Measurements from ENCODE around the gene TRIM31. TPM values are rescaled to one million over a fixed set of nuclear protein-coding genes. Genes with fewer than 3 reads are reported as not detected.
"Not testable (repeated sequence)": the region's sequence is repeated elsewhere in the genome, so short reads cannot be mapped to it uniquely, and the experiment has no call there.

The TRIM31 gene
- polyA plus RNA-seq, 5 donors, result 0.24 to 0.54 (median 0.27) TPM; not detected in 2

DNA sequence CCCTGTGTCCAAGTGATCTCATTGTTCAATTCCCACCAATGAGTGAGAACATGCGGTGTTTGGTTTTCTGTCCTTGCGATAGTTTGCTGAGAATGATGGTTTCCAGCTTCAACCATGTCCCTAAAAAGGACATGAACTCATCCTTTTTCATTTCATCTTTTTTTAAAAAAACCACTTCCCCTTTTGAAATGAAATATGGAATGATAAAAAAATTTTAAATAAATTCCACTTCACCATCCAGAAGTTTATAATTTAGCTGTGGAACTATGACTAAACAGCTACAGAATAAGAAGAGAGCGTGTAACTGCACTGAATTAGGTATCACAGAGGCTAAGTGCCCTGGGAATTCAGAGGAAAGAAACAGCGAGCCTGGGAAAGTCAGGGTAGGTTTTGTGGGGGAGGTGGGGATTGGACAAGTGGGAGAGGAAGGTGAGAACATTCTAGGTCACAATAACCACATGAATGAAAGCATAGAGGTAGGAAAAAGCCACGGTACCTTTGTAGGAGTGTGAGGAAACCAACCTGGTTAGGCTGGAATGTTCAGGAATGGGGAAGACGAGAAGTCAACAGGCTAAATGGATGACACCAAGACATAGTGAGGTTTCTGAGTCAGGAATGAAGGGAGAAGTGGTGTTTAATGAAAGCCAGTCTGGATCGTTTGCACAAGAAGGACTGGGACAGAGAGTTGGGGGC lies 37.1 kb upstream of the TRIM31 start:
- no peak for DNase-seq

DNA sequence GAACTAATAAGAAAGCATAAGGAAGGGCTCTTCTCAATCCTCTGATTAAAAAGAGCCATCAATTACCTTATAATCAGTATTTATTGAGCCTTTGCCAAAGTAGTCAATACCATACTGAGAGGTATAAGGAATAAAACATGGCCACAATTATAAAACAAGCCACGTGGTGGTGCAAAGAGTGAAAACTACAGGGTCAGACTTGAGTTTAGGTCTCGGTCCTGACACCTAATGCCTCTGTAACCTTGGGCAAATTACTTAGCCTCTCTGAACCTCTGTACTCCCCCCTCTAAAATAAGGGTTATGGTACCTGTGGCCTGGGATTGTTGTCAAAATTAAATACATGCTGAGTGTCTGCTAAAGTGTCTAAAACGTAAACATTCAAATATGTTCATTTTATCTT lies 36.3 kb upstream of the TRIM31 start:
- no peak for DNase-seq

DNA sequence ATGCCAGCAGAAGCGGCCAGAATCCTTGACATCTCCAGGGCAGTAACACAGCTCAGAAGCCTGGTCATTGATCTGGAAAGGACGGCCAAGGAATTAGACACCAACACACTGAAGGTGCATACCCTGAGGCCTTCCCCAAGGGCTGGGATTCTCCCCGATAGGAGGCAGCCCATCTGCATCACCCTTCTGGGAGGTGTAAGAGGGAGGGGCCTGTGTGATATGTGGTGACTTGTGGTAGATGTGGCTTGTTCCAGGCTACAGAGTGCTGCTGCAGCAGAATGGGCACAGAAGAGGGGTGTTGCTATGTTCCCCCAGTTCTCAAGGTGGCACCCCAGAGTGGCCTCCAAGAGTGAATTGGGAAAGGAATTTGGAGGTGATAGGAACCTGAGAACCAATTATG lies 34.2 kb upstream of the TRIM31 start:
- DNase-seq, result no peak

DNA sequence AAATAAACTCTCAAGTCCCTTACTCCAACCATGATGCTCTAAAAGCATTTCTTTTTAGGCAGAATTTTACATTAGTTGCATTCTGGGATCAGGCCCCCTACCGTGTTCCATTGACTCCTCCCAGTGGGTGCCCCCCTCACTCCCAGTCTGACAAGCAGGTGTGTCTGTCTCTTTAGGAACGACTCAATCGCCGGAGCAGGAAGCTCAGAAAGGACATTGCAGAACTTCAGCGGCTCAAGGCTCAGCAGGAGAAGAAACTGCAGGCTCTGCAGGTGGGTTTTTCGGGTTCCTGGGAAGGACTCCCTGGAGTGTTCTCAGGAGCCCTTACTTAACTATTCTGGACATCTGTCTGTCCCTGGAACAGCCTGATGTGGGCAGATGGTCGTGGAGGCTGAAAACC lies 32.9 kb upstream of the TRIM31 start:
- DNase-seq, result no peak

DNA sequence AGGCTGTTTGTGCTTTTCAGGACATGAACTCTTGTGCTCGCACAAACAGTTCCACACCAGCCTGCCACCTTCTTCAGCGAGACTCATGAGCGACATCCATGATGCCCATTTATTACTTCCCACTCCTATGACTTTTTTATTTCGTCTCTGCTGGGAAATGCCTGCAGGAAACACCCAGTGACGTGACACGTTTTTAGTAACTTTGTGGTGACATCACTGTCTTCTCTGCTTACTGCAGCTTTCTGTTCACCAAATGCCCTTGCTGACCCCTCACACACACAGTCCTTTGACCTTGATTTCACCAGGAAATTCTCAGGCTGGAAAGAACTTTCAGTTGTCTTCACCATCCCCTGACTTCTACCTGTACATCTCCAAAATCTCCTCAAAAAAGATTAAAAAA lies 31.9 kb upstream of the TRIM31 start:
- no peak for DNase-seq

DNA sequence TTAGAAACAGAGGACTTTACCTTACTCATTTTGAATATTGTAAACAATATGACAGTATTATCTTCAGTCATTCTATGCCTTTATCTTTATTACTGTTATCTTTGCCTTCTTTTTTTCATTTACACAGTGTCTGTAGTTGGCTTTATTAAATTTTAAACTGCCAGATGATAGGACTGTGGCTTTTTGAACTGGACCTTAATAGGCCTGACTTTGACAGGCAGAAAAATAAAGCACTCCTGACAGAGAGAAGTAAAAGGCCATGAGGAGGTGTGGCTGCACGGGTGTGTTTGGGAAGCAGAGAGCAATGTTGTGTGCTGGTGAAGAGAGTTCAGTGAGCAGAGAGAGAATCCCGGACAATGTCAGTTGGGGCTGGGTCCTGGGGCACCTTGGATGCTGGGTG lies 30.9 kb upstream of the TRIM31 start:
- DNase-seq, result no peak

DNA sequence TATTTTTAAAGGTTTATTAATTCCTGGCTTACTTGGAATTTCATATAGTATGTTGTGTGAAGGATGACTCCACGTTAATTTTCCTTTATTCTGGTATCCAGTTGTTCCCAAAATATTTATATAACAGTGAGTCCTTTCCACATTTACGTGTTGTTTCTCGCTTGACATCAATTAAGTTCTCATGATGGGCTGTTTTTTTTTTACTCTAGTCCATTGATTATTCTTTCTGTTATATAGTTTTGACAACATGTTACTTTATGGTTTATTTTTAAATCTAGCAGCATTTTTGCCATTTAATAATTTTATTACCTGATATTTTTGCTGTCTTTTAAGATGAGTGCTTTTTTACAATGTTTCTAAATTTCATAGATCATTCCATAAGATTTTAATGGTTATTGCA lies 29.8 kb upstream of the TRIM31 start:
- no peak for DNase-seq

DNA sequence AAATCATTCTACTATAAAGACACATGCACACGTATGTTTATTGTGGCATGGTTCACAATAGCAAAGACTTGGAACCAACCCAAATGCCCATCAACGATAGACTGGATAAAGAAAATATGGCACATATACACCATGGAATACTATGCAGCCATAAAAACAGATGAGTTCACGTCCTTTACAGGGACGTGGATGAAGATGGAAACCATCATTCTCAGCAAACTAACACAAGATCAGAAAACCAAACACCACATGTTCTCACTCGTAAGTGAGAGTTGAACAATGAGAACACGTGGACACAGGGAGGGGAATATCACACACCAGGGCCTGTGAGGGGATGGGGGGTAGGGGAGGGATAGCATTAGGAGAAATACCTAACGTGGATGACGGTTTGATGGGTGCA lies 27.4 kb upstream of the TRIM31 start:
- not testable (repeated sequence) for DNase-seq

DNA sequence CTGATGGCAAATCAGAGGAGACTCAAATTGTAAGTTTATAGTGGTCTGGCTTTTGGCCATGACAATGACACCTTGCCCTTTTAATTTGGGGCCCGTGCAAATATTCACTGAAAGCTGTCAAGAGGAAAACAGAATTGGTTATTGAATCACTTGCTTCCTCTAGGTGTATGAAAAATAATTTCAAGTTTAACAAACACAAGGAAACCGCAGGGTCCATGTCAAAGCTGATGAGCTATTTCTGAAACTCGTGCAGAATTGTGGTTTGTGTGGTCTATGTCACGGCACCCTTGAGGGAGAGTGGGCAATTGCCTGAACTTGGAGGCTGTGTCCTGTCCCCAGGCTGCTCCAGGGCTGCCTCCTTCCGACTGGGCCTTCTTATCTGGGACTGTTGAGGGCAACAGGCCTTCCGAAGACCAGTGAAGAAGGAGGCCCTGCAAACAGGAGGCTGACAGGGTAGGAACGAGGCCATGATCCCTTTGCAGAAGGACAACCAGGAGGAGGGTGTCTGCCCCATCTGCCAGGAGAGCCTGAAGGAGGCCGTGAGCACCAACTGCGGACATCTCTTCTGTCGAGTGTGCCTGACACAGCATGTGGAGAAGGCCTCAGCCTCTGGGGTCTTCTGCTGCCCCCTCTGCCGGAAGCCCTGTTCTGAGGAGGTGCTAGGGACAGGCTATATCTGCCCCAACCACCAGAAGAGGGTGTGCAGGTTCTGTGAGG lies 23.8 kb upstream of the TRIM31 start:
- no peak for DNase-seq

DNA sequence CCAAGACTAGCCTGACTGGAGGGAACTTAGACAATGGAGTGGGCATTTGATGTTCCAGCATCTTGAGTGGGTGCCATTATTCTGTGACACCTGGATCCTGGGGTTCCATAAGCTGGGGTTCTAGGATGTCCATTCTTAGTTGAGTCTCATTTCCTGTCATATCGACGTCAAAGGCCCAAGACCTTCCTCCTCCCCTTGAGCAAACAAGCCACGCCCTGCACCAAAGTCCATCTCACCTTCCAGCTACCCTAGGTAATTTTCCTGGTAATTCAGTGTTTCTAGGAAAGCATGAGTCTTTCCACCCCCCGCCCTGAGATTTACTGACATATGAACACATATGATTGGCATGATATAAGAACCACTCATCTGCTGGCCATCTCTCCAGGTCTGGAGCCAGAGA lies 22.9 kb upstream of the TRIM31 start, which contains the start of gene TRIM40:
TSS of gene TRIM40 (plus strand) at position 384 of the 400 bp plus-strand sequence. CDS start 897 bp downstream, outside the sequence.
- no peak for DNase-seq

DNA sequence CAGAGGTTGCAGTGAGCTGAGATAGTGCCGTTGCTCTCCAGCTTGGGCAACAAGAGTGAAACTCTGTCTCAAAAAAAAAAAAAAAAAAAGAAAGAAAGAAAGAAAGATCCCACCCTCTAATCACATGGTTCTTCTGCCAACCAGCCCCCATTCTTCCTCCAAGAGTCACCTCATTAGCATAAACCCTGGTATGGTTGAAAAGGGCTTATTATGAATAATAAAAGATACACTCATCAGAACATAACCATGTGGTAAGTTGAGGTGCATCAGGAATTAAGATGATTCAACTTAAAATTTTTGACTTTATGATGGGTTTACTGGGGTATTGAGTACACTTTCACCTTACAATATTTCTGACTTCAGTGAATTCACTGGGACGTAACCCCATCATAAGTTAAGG lies 22.3 kb upstream of the TRIM31 start:
- DNase-seq, result no peak

DNA sequence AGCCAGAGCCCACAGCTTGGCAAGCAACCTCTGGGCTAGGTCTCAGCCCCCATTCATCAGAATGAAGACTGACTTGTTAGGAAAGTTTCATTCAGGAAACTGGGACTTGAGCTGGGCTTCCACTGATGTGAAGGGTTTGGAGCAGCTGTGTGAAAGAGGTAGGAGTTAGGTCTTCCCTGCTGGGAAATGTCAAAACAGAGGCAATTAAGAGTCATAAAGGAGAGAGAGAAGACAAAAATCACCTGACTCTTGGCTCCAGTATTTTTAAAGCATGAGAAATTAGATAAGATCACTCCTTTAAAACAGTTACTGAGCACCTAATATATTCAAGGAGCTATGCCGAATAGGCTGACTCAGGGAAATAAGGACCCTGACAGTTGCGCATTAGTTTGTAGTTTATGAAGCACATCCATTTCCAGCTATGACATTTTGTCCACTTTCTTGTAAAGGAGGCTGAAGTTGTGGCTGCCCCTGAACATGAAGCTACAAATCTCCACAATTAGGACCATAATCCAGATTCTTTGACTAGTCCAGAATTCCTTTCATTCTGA lies 19.1 kb upstream of the TRIM31 start:
- DNase-seq, result no peak

DNA sequence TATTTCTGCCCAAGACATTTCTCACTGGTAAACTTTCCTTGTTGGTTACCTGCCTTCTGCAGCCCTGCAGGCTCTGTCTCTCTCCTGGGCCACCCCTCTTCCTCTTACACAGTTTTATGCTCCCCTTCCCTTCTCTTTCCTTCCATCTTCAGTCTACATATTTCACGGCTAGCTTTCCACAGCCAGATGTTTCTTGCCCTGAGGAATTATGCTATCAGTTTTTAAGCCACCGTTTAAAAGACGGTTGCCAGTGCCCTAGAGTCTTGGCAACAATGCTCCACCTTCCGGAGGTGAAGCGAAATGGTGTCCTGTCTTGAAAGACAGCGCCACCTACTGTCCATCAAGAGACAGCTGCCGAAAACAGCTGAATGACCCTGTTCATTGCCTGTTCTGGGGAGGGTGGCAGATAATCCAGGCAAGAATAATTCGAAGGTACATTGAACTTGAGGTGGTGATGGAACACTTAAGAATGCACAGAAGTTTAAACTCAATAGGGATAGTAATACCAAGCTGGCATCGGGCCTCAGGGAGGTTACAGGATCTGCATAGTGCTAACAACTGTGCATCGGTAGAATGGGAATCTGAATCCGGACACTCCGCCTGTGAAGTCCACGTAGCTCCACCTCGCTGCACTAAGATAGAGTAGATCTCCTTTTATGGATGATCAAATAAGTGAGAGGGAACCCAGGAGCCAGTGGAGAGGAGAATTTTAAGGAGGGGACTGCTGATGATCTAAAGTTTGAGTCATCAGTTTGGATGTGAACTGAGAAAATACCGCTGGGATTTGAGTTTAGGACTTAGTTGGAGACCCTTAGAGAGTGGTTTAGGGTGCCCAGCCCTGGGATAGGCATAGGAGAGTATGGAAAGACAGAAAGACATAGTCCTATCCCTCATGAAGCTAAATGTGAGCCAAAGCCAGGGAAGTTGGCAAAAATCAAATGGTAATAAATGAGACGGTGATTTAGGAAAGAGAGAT lies 18.3 kb upstream of the TRIM31 start:
- DNase-seq, result peak; percentile 57 to 66

DNA sequence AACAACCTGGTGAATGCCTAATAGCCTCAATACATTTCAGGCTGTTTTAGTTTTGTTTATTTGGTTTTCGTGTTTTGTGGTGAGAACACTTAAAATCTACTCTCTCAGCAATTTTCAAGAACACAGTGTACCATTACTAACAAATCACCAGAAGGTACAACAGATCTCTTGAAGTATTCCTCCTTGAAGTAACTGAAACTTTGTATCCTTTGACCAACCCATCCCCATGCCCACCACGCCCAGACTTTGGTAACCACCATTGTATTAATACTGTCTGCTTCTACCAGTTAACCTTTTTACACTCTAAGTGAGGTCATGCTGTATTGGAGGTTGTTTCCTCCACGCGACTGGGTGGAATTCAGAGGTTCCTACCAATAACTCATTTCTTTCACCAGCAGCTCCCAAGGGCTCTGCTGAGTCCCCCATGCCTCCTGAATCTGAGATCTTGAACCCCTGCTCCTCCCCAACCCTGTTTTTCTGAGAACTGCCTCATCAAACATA lies 17.3 kb upstream of the TRIM31 start:
- no peak for DNase-seq

DNA sequence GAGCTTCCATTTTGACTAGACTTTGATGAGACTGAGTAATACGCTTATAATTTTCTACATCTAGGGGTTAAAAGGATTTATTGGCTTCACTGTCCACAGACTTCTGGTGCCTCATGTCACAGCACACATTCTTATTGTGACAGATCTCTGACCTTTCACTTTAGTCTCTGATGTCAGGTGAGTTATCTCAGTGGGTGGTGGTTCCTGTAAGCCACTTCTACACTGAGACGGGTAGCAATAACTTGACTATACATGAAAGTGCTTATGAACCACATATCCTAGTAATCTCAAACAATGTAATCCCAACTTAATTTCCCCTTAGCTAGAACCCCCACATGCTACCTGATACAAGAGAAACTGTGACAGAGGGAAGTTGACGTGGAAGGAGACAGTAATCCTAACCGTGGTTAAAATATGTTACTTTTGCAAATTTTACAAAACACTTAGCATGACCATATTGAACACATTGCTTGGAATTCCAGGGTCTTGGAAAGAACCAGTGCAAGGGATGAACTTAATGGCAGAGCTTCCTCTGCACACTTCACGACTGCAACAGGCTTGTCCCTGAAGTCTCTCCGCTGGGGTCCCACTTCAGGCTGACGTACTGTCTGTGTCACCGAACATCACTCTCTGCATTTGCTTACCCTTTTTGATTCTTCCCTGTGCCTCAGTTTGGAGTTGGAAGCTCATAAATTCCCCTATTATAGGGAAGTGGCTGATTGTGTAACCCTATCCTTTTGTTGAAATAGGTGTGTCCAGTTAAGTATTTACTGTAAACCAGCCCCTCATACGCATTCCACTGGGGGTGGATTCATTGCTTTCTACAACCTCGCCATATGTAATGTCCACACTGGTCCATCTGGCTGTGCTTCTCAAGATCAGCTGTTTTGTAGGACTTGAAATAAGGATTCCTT lies 16.6 kb upstream of the TRIM31 start:
- no peak for DNase-seq

DNA sequence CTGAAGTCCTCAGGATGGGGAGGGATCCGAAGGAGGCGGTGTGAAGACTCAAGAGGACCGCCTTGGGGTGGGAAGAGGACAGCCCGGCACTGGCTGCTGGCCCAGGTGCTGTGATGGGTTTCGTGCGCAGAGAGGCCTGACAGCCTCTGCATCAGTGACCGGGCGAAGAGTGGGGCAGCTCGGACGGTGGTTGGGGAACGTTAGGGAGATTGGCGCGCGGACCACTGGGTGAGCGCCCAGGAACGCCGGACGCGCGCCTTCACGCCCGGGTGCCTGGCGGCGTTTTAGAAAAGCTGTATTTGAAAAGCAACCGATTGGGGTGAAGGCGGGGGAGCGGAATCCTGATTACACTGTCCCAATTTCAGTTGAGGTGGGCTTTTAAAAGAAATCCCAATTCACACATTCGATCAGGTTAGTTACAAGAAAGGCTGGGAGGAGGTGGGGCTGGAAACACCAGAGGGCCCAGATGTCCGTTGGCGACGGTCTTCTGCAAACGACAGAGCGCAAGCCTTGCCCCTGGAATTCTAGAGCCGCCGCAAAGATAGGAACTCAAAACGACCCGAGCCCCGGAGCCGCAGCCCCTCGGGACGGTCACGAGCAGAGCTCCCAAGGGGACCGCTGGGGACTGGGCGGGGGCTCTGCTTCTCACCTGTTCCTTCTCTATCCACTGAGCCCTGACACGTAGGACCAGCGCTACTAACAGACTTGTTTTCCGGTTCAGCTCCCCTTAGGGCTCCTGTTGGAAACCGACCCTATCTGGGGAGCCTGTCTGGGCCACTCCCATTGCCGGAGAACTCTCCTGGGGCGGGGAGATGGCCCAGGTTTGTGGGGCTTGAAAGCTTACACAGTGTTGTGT lies 14.6 kb upstream of the TRIM31 start:
- DNase-seq, result peak in 1 of 2 donors; percentile 3

DNA sequence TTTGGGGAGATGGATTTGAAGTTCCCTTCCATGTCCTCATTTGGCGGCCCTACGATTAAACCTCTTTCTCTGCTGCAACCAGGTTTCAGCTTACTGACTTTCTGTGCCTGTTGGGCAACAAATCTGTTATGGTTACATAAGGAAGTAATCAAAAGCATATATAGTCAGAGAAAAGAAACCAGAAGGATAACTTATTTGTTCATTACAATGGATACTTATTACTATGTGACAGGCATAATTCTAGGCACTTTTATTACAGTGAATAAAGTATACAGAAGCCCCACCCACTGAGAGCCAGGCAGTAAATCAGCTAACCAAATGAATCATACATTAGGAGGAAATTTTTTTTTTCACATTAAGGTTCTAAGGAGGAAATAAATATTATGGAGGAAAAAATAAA lies 9.6 kb upstream of the TRIM31 start:
- no peak for DNase-seq

DNA sequence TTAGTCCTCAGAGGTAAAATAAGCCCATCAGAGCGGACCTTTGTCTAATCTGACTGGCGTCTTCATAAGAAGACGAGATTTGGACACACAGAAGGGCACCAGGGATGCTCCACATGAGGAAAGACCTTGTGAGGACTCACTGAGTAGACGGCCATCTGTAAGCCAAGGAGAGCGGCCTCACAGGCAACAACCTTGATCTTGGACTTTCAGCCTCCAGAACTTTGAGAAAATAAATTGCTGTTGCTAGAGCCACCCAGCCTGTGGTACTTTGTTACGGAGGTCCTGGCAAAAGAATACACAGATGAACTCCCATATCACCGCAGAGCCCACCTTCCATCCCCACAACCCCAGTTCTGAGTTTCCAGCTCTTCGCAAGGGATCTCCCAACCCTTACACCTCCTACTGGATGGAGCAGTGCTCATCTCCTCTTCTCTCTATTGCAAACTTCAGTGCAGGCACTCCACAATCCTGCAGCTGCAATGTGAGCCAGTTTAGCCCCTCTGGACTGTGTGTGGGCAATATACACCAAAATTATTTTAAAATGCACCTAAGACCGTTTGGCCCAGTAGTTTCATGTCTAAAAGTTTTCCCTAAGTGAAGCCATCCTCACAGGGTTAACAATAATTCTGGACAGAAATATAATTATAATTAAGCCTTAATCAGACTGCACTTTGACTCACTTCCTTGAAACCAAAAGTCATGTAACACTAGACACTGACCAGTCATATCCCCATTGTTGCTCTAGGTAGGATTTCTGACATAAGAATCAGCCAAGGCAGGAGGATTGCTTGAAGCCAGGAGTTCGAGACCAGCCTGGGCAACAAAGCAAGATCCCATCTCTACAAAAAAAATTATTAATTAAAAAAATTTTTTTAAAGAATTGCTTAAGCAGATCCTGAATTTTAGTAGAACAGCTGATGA lies 8.8 kb upstream of the TRIM31 start:
- DNase-seq, result no peak

DNA sequence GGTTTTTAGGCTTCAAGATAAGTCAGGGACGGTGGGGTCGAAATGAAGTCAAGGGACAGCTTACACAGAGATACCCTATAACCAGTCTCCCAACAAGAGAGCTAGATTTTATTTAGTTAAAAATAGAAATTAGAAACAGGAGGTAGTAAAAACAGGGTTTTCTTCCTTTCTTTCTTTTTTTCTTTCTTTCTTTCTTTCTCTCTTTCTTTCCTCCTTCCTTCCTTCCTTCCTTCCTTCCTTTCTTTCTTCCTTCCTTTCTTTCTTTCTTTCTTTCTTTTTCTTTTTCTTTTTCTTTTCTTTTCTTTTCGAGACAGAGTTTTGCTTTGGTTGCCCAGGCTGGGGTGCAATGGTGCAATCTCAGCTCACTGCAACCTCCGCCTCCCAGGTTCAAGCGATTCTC lies 5.8 kb upstream of the TRIM31 start:
- DNase-seq, result not testable (repeated sequence)
